OCI-M2 (cell line): ENCODE measurements around the gene TMEM132D.

Experiments used
- DNase-seq: peaks from one replicate; lab custom pipeline; 2025; ENCODE audit not compliant: unreplicated experiment; lab: John Stamatoyannopoulos, UW

The TMEM132D gene

GRCh38 chr12:129025055-129025454, 878.8 kb downstream of the TMEM132D start:
- no peak for DNase-seq
